HG03039 (cell line): Measurements from ENCODE around the gene CYP4F2.
"Not testable (repeated sequence)": the region's sequence is repeated elsewhere in the genome, so short reads cannot be mapped to it uniquely, and the experiment has no call there.

Source experiments
- ATAC-seq: cut with Tn5 transposase; IDR thresholded peaks from one replicate; pipeline ENCODE4 v1.9.1; 2021; ENCODE audit warnings: mild to moderate bottlenecking, moderate library complexity; ENCODE audit not compliant: unreplicated experiment

The CYP4F2 gene

DNA sequence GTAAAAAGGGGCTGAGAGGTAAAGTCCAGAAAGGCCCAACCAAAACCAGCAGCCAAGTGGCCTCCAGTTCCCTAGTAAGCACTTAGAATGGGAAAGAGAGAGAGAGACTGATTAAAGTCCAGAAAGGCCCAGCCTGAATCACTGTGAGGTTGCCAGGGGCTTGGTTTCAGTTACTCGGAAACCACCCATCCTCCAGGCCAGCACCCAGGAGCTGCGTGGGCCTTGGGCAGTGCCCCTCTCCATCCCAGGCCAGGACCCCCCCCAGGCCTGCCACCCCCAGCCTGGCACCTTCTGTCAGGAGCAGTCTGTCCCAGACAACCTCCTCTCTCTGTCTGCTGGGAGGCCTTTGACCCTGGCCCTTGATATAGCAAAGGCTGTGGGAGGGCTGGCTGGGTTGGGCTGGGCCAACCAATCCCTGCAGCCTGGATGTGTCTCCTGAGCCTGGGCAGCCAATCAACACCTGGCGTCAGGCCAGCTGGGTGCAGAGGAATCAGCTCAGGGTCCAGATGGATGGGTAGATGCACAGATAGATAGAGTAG is at the start of gene CYP4F2:
TSS of gene CYP4F2 (minus strand) at position 337 of the 539 bp plus-strand sequence. CDS start 463 bp downstream, outside the sequence.
- no peak for ATAC-seq

- ATAC-seq: no peak
These were observed 47.4 kb upstream of the CYP4F2 start for GRCh38 chr19:15945301-15945700.

GRCh38 chr19:15944401-15944800 is 46.5 kb upstream of the CYP4F2 start:
- ATAC-seq: no peak

DNA sequence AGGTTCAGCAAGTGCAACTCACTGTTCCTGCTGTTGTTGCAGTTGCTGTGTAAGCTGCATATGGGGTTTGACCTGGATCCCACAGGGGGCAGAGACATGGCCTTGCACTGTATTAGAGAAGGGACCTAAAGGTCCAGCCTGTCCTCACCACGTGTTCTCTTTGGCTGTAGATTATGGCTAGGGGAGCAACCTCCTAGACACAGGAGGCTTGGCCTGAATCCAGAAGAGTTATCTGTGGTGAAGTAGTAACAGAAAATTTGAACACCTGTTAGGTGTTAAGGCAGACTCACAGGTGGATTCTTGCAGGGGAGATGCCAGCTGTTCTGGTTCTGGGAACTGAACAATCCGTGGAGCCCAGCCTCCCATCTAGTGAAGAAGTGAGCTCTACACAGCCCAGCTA is 39.9 kb upstream of the CYP4F2 start:
- ATAC-seq: no peak

- ATAC-seq: no peak
These were observed 39.1 kb upstream of the CYP4F2 start for GRCh38 chr19:15936950-15937349.

- ATAC-seq: no peak
These were observed 38.3 kb upstream of the CYP4F2 start for GRCh38 chr19:15936173-15936572.

GRCh38 chr19:15935167-15935702 is 37.4 kb upstream of the CYP4F2 start:
- ATAC-seq: no peak

DNA sequence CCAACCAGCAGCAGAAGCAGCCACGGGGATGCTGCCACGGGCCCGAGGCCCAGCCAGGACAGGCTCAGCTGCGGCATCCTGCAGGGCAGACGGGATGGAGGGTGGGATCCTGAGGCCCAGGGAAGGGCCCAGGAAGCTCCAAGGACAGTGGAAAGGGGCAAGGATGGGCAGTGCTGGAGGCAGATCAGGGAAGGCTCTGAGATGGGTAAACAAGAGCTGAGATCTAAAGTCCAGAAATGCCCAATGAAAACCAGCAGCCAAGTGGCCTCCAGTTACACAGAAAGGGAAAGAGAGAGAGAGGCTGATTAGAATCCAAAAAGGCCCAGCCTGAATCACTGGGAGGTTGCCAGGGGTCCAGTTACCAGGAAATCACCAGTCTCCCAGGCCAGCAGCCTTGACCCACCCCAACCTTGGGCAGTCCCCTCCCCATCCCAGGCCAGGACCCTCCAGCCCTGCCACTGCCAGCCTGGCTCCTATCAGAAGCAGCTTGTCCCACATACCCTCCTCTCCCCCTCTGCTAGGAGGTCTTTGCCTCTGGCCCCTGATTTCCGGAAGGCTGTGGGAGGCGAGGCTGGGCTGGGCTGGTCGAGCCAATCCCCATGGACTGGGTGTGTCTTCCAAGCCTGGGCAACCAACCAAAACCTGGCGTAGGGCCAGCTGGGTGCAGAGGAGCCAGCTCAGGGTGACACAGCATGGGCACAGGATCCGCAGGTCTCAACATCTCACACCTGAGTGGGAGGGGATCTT is 36.6 kb upstream of the CYP4F2 start, which contains the start of gene CYP4F11:
TSS of gene CYP4F11 (minus strand) at position 198 of the 747 bp plus-strand sequence. CDS start at position 77, 121 bp downstream.
- no peak for ATAC-seq

- ATAC-seq: not testable (repeated sequence)
These were observed 36.0 kb upstream of the CYP4F2 start for GRCh38 chr19:15933761-15934331.

GRCh38 chr19:15928321-15928720 is 30.4 kb upstream of the CYP4F2 start:
- ATAC-seq: no peak

- ATAC-seq: no peak
These were observed 28.6 kb upstream of the CYP4F2 start for GRCh38 chr19:15926484-15926883.

GRCh38 chr19:15923702-15924101 is 25.8 kb upstream of the CYP4F2 start:
- ATAC-seq: no peak

DNA sequence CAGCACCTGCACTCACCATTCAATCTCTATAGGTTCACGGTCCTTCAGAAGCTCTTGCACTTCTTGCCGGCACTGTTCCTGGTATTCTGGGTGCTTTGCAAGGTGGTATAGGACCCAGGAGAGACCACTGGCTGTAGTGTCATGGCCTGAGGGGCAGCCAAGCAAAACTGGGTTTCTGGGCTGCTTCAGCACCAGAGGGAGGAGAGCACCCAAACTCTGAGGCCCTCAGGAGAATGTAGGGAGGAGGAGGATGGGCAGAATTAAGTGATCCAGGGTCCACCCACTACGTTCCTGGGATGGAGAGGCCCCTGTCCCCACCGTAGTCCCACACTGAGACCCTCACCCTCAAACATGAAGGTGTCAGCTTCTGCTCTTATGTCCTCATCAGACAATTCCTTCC is 24.1 kb upstream of the CYP4F2 start:
- ATAC-seq: no peak

DNA sequence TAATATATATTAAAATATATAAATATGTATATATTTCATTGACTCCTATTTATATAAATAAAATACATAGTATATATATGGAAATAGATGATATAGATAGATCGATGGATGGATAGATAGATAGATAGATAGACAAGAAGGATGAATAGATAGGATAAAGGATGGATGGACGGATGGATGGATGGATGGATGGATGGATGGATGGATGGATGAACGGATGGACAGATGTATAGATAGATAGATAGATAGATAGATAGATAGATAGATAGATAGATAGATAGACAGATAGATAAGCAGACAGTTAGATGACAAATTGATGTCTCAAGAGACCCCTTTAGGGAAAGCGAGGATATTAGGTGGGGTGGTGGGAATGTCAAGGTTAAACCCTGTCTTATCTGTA is 21.4 kb upstream of the CYP4F2 start:
- no peak for ATAC-seq

GRCh38 chr19:15915109-15915508 is 17.2 kb upstream of the CYP4F2 start:
- no peak for ATAC-seq

DNA sequence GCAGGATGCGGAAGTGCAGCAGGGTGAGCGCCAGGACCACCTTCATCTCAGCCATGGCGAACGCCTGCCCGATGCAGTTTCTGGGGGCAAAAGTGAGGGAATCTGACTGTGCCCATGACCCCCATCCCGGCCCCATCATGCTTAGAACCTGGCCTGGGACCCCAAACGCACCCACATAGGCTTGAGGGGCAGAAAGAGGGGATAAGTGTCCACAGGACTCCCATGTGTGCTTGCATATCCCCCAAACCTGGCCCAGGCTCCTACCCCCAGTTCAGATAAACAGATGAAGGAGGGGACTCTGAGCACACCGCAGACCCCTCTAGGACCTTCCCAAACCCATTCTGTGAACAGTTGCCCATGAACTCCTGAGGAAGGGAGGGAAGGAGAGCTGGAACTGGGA is 16.0 kb upstream of the CYP4F2 start:
- ATAC-seq: no peak

- no peak for ATAC-seq
These were observed 15.5 kb upstream of the CYP4F2 start for GRCh38 chr19:15913384-15913783.

GRCh38 chr19:15911599-15912235 is 13.8 kb upstream of the CYP4F2 start:
- no peak for ATAC-seq

DNA sequence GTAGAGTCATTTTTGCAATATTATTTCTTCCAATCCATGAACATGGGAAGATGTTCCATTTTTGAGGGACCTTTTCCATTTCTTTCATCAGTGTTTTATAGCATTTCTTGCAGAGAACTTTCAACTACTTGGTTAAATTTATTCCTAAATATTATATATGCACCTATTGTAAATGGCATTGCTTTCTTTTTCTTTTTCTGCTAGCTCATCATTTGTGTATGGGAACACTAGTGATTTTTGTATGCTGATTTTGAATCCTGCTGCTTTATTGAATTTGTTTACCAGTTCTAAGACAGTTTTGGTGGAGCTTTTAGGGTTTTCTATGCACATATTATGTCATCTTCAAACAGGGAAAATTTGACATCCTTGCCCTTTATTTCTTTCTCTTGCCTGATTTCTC is 7.2 kb upstream of the CYP4F2 start:
- no peak for ATAC-seq

GRCh38 chr19:15902898-15903297 is 5.0 kb upstream of the CYP4F2 start:
- ATAC-seq: not testable (repeated sequence)

- ATAC-seq: no peak
These were observed 4.4 kb upstream of the CYP4F2 start for GRCh38 chr19:15902254-15902653.
